Lung (tissue), 12 donors: Measurements from ENCODE around the gene SNCA. TPM values are rescaled to one million over a fixed set of nuclear protein-coding genes. Genes with fewer than 3 reads are reported as not detected.

Experiments
- ATAC-seq: fragments of 200-7000 bp; cut with Tn5 transposase; one replicate; pipeline ENCODE4 v1.9.1; 2020; ENCODE audit warnings: moderate number of reproducible peaks; ENCODE audit not compliant: insufficient read depth, low FRiP score
- DNase-seq, 3 donors: peaks; one replicate each; pipeline ENCODE4 v3.0.0-alpha.2; 2013 to 2017
- H3K27ac ChIP-seq, 2 donors: one replicate each; pipeline ENCODE4 v1.5.1; 2013; ENCODE audit warnings: mild to moderate bottlenecking in 2 of 2, moderate library complexity in 2 of 2, control low read depth in 1 of 2, inconsistent platforms in 1 of 2, low read depth in 1 of 2, low read length in 1 of 2
- H3K27me3 ChIP-seq, 3 donors: one replicate each; pipeline ENCODE4 v1.5.1; 2013; ENCODE audit warnings: low read length in 2 of 3; ENCODE audit not compliant: control insufficient read depth in 3 of 3, insufficient read depth in 3 of 3
- H3K36me3 ChIP-seq, 4 donors: one replicate each; pipeline ENCODE4 v1.5.1; 2013; ENCODE audit warnings: low read length in 4 of 4, mild to moderate bottlenecking in 1 of 4, moderate library complexity in 1 of 4; ENCODE audit not compliant: control insufficient read depth in 4 of 4, insufficient read depth in 4 of 4
- H3K4me1 ChIP-seq, 5 donors: one replicate each; pipeline ENCODE4 v1.5.1; 2013; ENCODE audit warnings: low read length in 5 of 5, mild to moderate bottlenecking in 2 of 5, moderate library complexity in 1 of 5; ENCODE audit not compliant: control insufficient read depth in 5 of 5, insufficient read depth in 5 of 5
- H3K4me3 ChIP-seq: one replicate; pipeline ENCODE4 v1.5.1; 2013; ENCODE audit warnings: mild to moderate bottlenecking, control low read depth, moderate library complexity
- H3K9ac ChIP-seq, 2 donors: one replicate each; pipeline ENCODE4 v1.5.1; 2013; ENCODE audit warnings: low read length in 2 of 2, control low read depth in 1 of 2; ENCODE audit not compliant: insufficient read depth in 1 of 2
- H3K9me3 ChIP-seq, 4 donors: one replicate each; pipeline ENCODE4 v1.5.1; 2013; ENCODE audit warnings: low read length in 3 of 4, mild to moderate bottlenecking in 1 of 4, moderate library complexity in 1 of 4; ENCODE audit not compliant: control insufficient read depth in 4 of 4, insufficient read depth in 3 of 4
- WGBS, 2 donors: extraction: QIAGEN DNeasy Blood & Tissue Kit; methylation state at CpG; one replicate each; pipeline ENCODE4 v1.1.7; 2013; 5-methylcytosine and 5-hydroxymethylcytosine counted together
- polyA plus RNA-seq, 2 donors: library from polyadenylated mRNA; stranded (reverse); fragments of 200-250 nt; gene quantifications; one replicate each; pipeline ENCODE4 v1.2.1, GENCODE V29; 2013
- total RNA-seq, 2 donors: library from RNA; depleted of rRNA in 1 of 2; stranded (reverse); fragments of >200 nt in 1 of 2; gene quantifications; one replicate each; pipeline ENCODE4 v1.2.1, GENCODE V29; 2014 to 2021
- TF ChIP-seq, protein P1 (sequence below): IDR thresholded peaks from 2 replicates; pipeline ENCODE4 v1.5.1; 2012; ENCODE audit warnings: mild to moderate bottlenecking; ENCODE audit errors: control extremely low read depth, extremely low read depth
- donor health status: control.
- donor health status: control.
- donor health status: Bipolar disorder and iron deficiency.
- donor health status: healthy.
- donor health status: DM: yes; HTN: yes; CAD: no.

Gene SNCA
- total and polyA plus RNA-seq, 4 donors: 7.1 to 60.4 (median 12.3) TPM

DNA sequence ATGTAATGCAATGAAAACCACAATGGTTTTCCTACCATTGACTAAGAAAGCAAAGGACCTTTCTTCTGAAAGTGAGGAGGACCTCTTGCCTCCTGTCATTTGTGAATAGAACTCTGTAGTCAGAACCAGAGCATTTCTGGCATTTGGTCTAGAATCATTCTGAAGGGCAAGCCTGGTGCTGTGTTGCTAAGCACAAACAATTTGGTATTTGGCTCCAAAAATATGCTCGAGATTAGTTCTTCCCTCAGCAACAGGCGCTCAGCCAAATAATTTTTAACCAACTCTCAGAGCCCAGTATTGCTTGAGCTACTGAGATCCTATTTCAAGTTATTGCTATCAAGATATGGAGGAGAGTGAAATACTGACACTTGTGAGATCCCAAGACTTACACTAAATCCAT, 71.0 kb downstream of the SNCA start:
- Histone ChIP-seq H3K9me3 (no peaks in the 10 kb centered on the region), H3K4me3 (no peak overlapping the region), H3K27ac (no peak overlapping the region), H3K4me1 (peaks cover 0 to 29% (median 2%) of the 10 kb centered on the region in 5 donors), H3K27me3 (no peaks in the 10 kb centered on the region), H3K9ac (peak overlapping the region; percentile 49 to 78), H3K36me3 (peaks cover 0 to 5% (median 0%) of the 10 kb centered on the region in 4 donors)
- peak; percentile 54 for ATAC-seq
- peak; percentile 90 to 99 (median 97) for DNase-seq
- TF ChIP-seq, protein P1, sequence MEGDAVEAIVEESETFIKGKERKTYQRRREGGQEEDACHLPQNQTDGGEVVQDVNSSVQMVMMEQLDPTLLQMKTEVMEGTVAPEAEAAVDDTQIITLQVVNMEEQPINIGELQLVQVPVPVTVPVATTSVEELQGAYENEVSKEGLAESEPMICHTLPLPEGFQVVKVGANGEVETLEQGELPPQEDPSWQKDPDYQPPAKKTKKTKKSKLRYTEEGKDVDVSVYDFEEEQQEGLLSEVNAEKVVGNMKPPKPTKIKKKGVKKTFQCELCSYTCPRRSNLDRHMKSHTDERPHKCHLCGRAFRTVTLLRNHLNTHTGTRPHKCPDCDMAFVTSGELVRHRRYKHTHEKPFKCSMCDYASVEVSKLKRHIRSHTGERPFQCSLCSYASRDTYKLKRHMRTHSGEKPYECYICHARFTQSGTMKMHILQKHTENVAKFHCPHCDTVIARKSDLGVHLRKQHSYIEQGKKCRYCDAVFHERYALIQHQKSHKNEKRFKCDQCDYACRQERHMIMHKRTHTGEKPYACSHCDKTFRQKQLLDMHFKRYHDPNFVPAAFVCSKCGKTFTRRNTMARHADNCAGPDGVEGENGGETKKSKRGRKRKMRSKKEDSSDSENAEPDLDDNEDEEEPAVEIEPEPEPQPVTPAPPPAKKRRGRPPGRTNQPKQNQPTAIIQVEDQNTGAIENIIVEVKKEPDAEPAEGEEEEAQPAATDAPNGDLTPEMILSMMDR: no peak
- WGBS, 2 donors: 36 to 63% methylated on average over 2 of the region's 2 CpGs

- Histone ChIP-seq H3K9me3 (no peaks in the 10 kb centered on the region), H3K4me3 (no peak overlapping the region), H3K36me3 (peaks cover 0 to 5% (median 0%) of the 10 kb centered on the region in 4 donors), H3K27ac (no peak overlapping the region), H3K27me3 (no peaks in the 10 kb centered on the region), H3K4me1 (peaks cover 0 to 29% (median 2%) of the 10 kb centered on the region in 5 donors), H3K9ac (peak overlapping the region; percentile 49 to 78)
- TF ChIP-seq, protein P1: no peak
- 40 to 50% methylated on average over 2 of the region's 2 CpGs for WGBS, 2 donors
- ATAC-seq (peak; percentile 16), DNase-seq (no peak)
Observed at GRCh38 chr4:89765528-89765927, 71.4 kb downstream of the SNCA start.

DNA sequence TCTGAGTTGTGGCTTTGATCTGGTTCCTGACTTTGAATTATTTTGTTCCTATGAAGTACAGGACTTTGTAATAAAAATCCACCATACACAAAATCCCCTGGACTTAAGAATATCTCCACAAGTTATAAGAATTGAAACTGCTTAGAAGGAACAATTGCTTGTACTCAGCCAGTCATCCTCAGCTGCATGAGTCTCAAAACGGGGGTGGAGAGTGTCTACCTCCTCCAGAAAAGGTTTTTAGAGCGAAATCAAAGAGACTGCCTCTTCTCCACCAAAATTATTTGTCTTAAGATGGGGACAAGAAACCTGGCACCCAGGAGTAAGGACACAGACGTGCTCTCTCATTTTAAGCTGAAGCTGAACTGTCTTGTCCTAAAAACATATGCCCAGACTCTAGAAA, 74.7 kb downstream of the SNCA start:
- Histone ChIP-seq H3K9ac (no peak overlapping the region), H3K27me3 (no peaks in the 10 kb centered on the region), H3K4me3 (no peak overlapping the region), H3K4me1 (peaks cover 0 to 32% (median 2%) of the 10 kb centered on the region in 5 donors), H3K36me3 (no peaks in the 10 kb centered on the region), H3K27ac (no peak overlapping the region), H3K9me3 (no peaks in the 10 kb centered on the region)
- TF ChIP-seq, protein P1: no peak
- 86 to 95% methylated on average over 3 of the region's 3 CpGs for WGBS, 2 donors
- DNase-seq: no peak
- no peak for ATAC-seq

DNA sequence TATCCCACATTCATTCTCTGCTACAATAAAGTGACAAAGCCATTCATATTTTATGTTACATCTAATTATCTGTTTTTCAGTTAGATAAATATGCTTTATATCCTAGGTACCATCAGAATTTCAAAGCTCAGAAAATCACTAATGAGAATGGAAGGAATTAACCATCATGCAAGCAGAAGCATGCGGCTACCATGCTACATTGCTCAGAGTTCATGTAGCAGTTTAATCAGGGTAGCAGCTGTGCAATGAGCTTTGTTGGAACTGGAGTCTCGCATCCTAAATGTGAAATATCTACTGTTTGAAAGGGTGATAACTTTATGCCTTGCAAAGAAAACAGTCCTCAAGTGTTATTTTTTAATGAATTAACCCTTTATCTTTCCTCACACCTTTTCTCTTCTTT, 77.5 kb downstream of the SNCA start:
- no peak for ATAC-seq
- WGBS, 2 donors: 90 to 95% methylated on average over 2 of the region's 2 CpGs
- H3K4me1 ChIP-seq: peaks cover 0 to 12% (median 0%) of the 10 kb centered on the region in 5 donors
- no peak overlapping the region for H3K27ac ChIP-seq
- H3K27me3 ChIP-seq: no peaks in the 10 kb centered on the region
- no peaks in the 10 kb centered on the region for H3K9me3 ChIP-seq
- H3K4me3 ChIP-seq: no peak overlapping the region
- TF ChIP-seq, protein P1: no peak
- H3K9ac ChIP-seq: no peak overlapping the region
- no peak for DNase-seq
- H3K36me3 ChIP-seq: no peaks in the 10 kb centered on the region
